Neural cell (in vitro differentiated cells): ENCODE measurements around the gene MUC2.

Experiments used
- CTCF ChIP-seq: fragments of 450-650 bp; IDR thresholded peaks from 2 replicates; pipeline ENCODE4 v1.5.1; 2014; ENCODE audit warnings: antibody characterized with exemption, mild to moderate bottlenecking, moderate library complexity; ENCODE audit not compliant: poor library complexity, severe bottlenecking
- EP300 ChIP-seq: fragments of 450-650 bp; conservative IDR thresholded peaks from 2 replicates; pipeline ENCODE4 v1.6.1; 2014; ENCODE audit warnings: antibody characterized with exemption, mild to moderate bottlenecking, moderate library complexity; ENCODE audit not compliant: poor library complexity, severe bottlenecking
- EZH2 ChIP-seq: fragments of 200-600, 300-800 bp; shearing (Covaris generic), sonication (generic); IDR thresholded peaks from 2 replicates; pipeline ENCODE4 v1.6.1; 2014; ENCODE audit warnings: antibody characterized with exemption, low read length, borderline replicate concordance, mild to moderate bottlenecking; ENCODE audit not compliant: insufficient read depth, poor library complexity, severe bottlenecking
- MXI1 ChIP-seq: fragments of 450-650 bp; conservative IDR thresholded peaks from 2 replicates; pipeline ENCODE4 v1.6.1; 2014; ENCODE audit warnings: antibody characterized with exemption, mild to moderate bottlenecking; ENCODE audit not compliant: poor library complexity, severe bottlenecking
- POLR2AphosphoS5 ChIP-seq: IDR thresholded peaks from 2 replicates; pipeline ENCODE4 v1.6.1; 2012
- RAD21 ChIP-seq: fragments of 450-650 bp; conservative IDR thresholded peaks from 2 replicates; pipeline ENCODE4 v1.6.1; 2014; ENCODE audit warnings: antibody characterized with exemption, mild to moderate bottlenecking, moderate library complexity
- REST ChIP-seq: IDR thresholded peaks from 2 replicates; pipeline ENCODE4 v1.6.1; 2012; ENCODE audit warnings: borderline replicate concordance
- SMC3 ChIP-seq: fragments of 450-650 bp; conservative IDR thresholded peaks from 2 replicates; pipeline ENCODE4 v1.6.1; 2014; ENCODE audit warnings: antibody characterized with exemption, mild to moderate bottlenecking, moderate library complexity; ENCODE audit not compliant: poor library complexity
- TAF1 ChIP-seq: IDR thresholded peaks from 2 replicates; pipeline ENCODE4 v1.6.1; 2012; ENCODE audit warnings: low read depth

- no peak for TF ChIP-seq POLR2AphosphoS5
- TF ChIP-seq EP300 = no peak
- no peak for TF ChIP-seq CTCF
- TF ChIP-seq REST = no peak
- TF ChIP-seq EZH2 = no peak
- TF ChIP-seq TAF1 = no peak
- TF ChIP-seq SMC3 = no peak
- TF ChIP-seq MXI1 = no peak
- no peak for TF ChIP-seq RAD21
These were observed 37.1 kb upstream of the MUC2 start for GRCh38 chr11:1037506-1038055.
